Epithelial cell of proximal tubule (primary cell): Measurements from ENCODE around the gene PLCG2. TPM values are rescaled to one million over a fixed set of nuclear protein-coding genes. Genes with fewer than 3 reads are reported as not detected.
"Not testable (repeated sequence)": the region's sequence is repeated elsewhere in the genome, so short reads cannot be mapped to it uniquely, and the experiment has no call there.

Experiments
- DNase-seq: peaks from one replicate; pipeline ENCODE4 v3.0.0-alpha.2; 2011; ENCODE audit warnings: low read depth
- H3K4me3 ChIP-seq: 2 replicates; pipeline ENCODE4 v1.5.1; 2011; ENCODE audit warnings: low read depth, mild to moderate bottlenecking, low read length
- CTCF ChIP-seq: conservative IDR thresholded peaks from 2 replicates; pipeline ENCODE4 v1.5.1; 2012; ENCODE audit warnings: low read depth, mild to moderate bottlenecking, low read length
- total RNA-seq: library from RNA; depleted of rRNA; stranded (reverse); fragments of >200 nt; gene quantifications from 2 replicates; pipeline ENCODE4 v1.2.3, GENCODE V29; 2015

Gene PLCG2
- total RNA-seq, 1 donor from 2014 or later = 0.58 TPM

GRCh38 chr16:81797443-81797842 is 18.4 kb downstream of the PLCG2 start:
- H3K4me3 ChIP-seq = no peak overlapping the region
- no peak for DNase-seq
- no peak for TF ChIP-seq CTCF

GRCh38 chr16:81798311-81799137 is 19.4 kb downstream of the PLCG2 start:
- no peak overlapping the region for H3K4me3 ChIP-seq
- no peak for TF ChIP-seq CTCF
- DNase-seq = no peak

GRCh38 chr16:81799138-81799504 is 20.0 kb downstream of the PLCG2 start:
- no peak overlapping the region for H3K4me3 ChIP-seq
- TF ChIP-seq CTCF = no peak
- no peak for DNase-seq

- not testable (repeated sequence) for DNase-seq, H3K4me3 ChIP-seq
These were observed 22.6 kb downstream of the PLCG2 start for GRCh38 chr16:81801724-81802123.

GRCh38 chr16:81803332-81803731 is 24.2 kb downstream of the PLCG2 start:
- no peak for DNase-seq
- no peak for TF ChIP-seq CTCF
- no peak overlapping the region for H3K4me3 ChIP-seq

- DNase-seq = no peak
- no peak overlapping the region for H3K4me3 ChIP-seq
- TF ChIP-seq CTCF = no peak
These were observed 25.1 kb downstream of the PLCG2 start for GRCh38 chr16:81804134-81804610.

- H3K4me3 ChIP-seq = no peak overlapping the region
- no peak for TF ChIP-seq CTCF
- DNase-seq = no peak
These were observed 27.6 kb downstream of the PLCG2 start for GRCh38 chr16:81806696-81807095.
